NCI-H187 (cell line): ENCODE results near the gene PPP2R5A.

Experiments
- DNase-seq, 2 experiments: peaks; one replicate each; lab custom pipeline; 2025; lab: John Stamatoyannopoulos, UW

PPP2R5A gene

DNA sequence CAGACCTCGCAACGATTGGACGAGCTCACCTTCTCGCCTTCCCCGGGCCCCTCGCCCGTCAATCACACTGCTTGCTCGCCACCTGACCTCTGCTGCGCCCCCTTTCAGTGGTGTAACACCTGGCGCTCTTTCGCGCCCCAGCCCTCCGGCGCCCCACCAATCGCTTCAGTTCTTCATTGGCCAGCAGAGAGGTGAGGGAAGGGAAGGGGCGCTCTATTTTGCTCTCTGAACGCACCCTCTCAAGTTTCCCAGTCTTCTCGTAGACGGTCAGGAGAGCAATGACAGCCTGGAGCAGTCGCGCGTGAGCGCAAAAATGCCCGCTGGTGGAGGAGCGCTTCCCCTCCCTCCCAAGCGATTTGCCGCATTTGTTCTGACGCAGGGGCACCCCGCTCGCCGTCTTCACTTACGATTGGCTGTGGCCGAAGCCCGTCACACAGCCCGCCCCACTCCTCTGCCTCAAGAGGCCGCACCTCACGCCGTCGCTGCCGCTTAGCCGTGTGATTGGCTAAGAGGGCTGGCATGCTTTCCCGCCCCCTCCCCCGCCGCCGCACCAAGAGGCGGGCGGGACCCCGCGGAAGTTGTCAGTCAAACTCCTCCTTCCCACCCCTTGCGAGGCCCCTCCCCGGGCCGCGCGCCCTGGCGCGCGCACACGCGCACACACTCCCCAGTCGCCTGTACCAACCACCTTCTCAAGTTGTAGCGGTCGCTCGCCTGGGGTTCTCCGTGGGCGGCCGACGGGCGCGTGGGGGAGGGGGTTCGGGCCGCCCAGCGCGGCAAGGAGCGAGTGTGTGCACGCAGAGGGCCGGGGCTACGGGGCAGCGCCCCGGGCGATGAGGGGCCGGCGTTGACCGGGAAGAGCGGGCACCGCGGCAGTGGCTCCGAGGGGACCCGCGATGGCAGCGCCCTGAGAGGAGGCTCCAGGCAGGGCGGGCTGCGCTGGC is at the start of gene PPP2R5A:
Gene PPP2R5A, plus strand, starts transcription at position 667 of the 941 bp plus-strand sequence. CDS start 701 bp downstream, outside the sequence.
- peak; percentile 89 to 90 for DNase-seq

GRCh38 chr1:212235857-212236256 is 49.4 kb upstream of the PPP2R5A start:
- DNase-seq, result no peak

DNA sequence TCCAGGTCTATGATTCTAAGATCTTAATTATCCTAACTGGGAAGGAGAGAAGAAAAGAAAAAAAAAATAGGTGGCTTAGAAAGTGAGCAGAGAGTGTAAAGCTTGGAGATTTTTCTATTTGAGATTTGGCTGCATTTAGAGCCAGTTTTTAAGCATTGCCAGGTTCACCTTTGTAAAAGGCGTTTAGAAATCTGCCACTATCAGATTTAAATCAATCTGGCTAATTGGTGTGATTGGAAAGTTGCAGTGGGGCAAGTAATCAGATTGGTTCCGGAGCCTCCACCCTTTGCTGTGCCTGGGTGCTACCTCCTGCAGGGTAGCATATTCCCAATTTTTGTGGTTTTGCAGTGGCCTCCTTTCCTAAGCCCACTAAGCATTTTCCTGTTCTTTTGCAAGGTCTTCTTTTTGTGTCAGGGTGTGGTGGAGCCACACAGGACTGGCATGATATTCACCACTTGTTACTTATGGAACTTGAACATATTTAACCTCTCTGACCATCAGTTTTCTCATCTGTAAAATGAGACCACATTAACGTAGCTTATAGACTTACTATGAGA is 48.5 kb upstream of the PPP2R5A start:
- no peak for DNase-seq

GRCh38 chr1:212237651-212238050 is 47.6 kb upstream of the PPP2R5A start:
- DNase-seq, result no peak

- no peak for DNase-seq
Observed at GRCh38 chr1:212238552-212238951, 46.7 kb upstream of the PPP2R5A start.

DNA sequence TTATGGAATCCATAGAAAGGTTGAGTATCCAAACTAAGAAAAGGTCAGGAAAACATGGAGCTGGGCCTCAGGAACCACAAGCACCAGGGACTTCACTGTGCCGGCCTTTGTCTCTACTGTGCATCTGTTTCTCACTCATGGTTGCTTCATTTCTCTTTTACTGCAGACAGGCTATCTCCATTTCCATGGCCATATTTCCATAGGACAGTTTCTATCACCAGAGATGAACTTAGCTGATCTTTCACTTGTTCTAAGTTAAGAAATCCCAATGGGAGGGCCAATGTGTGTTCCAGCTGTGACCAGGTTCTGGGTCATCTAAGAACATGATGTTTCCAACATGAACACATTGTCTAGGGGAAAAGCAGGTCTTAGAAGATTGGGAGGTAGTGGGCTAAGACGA is 43.7 kb upstream of the PPP2R5A start:
- DNase-seq, result no peak

DNA sequence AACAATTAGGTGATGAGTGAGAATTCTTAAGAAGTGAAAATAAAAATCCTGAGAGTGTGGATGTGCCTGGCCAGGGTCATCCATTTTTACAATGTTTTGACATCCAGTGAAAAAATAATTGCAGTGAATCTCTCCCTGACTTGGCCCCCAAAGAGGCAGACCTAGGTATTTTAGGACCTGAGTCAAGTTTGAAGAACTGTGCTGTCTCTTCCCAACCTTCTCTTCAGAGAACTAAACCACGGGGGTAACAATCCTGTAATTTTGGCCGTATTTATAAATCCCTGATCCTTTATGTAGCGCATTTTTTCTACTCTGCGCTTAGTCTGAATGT is 43.3 kb upstream of the PPP2R5A start:
- no peak for DNase-seq

- no peak for DNase-seq
Observed at GRCh38 chr1:212242288-212242984, 42.8 kb upstream of the PPP2R5A start.

DNA sequence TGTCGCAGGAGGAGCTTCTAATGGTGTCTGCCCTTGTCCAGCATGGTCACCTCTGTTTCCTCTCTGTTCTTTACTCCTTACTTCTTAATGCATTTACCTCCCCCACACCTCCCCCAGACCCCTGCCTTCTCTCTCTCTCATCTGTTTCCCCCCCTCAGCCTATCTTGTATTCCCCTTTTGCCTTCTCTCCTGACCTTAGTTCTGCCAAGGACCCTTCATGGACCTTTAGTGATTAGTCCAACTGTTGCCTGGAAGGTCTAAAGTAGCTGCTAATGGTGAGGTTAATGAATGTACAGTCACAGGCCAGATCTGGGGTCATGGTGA is 42.3 kb upstream of the PPP2R5A start:
- DNase-seq, result no peak

DNA sequence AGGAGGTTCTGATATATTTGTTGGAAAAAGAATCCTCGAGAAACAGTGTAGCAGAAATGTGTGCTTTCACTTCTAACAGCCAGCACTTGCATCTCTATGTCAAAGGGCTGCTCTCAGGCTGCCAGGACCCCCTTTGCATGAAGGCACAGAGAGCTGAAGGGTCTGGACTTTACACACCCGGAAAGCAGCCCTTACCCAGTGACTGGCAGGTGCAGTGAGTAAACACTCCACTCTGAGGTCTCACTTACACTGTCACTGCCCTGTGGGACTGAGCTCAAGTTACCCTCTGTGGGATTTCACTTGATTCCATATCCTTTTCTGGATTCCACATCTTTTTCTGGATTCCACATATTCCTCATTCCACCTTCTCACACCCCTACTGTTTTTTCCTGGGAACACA is 40.8 kb upstream of the PPP2R5A start:
- DNase-seq, result no peak

DNA sequence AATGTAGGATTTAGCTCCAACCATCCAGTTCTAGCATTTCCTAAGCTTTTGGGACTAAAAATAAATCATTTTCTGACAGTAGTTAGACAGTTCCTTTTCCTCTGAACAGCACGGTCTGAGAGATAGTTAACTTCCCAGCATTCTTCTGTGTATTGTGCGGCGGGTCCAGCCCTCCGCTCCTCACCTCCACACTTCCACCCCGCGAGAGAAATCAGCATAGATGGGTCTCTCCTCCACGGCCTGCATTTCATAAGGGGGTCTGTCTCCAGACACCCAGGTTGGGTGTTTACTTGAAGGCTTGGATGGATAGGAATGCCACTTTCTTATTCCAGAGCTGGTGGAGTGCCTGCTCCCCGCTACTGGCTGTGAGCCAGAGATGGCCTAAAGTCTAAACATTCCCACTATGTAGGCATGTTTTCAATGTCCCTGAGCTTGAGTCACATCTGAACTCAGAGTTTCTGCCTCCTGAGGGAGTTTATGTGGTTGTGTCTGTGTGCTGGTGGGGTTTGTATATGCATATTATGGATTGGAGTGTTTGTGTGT is 38.0 kb upstream of the PPP2R5A start:
- no peak for DNase-seq

DNA sequence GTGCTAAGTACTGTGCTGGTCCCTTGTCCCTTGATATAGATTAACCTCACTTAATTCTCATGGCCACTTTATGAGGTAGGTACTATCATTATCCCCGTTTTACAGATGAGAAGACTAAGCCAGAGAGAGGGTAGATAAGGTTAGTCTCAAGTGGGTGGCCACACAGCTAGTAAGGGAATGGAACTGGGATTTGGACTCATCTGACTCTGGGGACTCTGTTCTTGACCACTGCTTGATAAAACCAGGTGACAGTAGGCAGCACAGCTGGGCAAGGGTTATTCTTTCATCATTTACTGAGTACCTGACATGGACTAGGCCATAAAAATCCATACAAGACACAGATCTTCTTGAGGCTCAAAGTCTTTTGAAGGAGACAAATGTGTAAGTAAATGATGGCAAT is 37.2 kb upstream of the PPP2R5A start:
- DNase-seq, result no peak

GRCh38 chr1:212254853-212255363 is 30.3 kb upstream of the PPP2R5A start:
- DNase-seq, result no peak

DNA sequence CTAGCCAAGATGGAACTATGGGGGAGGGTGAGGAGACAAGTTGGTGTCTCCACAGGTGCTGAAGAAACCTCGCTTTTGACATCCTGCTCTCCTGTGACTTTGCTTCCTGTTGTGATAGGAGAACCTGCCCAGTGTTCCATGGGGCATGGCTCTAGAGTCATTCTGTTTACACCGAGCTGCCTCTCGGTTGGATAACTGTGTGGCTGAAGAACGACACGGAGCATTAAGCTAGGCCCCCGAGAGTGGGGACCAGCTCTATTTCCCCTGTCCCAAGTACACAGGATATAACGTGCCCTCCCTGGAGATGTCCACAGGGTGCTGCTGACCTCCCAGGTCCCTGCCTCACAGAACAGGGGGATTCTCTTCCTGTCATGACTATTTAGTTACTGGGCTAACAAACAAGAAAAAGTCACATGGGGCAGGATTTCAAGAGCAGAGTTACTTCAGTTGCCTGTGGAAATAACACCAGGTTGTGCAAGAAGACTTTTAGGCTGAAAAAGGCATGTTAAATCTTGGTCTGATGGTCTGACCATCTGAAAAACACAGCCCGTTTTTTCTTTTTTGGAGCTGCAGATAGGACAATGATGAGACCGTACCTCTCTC is 29.4 kb upstream of the PPP2R5A start:
- DNase-seq, result no peak

DNA sequence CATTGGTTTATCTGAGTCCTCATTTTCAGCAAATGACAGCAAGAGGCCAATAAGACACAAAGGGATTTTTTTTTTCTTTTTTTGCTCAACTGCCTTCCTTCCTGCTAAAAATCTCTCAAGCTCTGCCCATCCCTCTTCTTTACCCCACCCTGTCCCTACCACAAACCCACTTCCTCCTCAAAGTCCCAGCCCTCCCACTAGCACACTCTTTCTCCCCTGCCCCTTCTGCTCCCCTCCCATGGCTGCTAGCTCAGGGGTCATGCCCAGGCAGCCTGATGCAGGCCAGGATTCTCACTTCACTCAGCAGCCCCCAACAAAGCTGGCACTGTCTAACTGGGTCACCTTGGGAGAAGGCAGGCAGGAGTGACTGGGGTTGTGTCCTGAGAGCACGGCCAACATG is 28.8 kb upstream of the PPP2R5A start:
- no peak for DNase-seq

GRCh38 chr1:212257157-212257556 is 28.1 kb upstream of the PPP2R5A start:
- no peak for DNase-seq

DNA sequence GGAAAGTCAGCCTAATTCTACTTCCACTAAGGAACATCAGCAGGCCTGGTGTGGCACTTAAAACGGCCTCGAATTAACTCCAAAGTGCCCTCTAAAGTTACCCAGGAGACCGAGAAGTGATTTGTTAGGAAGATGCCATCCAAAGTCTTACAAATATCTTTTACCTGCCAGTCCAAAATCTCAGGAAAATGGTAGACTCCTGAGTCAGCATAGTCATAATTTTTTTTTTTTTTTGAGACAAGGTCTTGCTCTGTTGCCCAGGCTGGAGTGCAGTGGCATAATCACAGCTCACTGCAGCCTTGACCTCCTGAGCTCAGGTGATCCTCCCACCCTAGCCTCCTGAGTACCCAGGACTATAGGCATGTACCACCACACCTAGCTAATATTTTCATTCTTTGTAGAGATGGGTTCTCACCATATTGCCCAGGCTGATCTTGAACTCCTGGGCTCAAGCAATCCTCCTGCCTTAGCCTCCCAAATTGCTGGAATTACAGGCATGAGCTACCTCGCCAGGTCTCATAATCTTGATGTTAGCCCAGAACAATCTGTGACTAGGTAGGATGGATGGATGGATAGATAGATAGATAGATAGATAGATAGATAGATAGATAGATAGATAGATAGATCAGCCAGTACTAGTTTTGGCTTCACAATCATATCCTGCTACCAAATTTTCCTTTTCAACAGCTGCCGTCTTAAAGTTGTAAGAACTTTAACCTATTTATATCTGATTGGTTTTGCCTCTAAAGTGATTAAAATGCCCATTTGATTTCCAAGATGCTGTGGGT is 25.3 kb upstream of the PPP2R5A start:
- DNase-seq, result no peak

DNA sequence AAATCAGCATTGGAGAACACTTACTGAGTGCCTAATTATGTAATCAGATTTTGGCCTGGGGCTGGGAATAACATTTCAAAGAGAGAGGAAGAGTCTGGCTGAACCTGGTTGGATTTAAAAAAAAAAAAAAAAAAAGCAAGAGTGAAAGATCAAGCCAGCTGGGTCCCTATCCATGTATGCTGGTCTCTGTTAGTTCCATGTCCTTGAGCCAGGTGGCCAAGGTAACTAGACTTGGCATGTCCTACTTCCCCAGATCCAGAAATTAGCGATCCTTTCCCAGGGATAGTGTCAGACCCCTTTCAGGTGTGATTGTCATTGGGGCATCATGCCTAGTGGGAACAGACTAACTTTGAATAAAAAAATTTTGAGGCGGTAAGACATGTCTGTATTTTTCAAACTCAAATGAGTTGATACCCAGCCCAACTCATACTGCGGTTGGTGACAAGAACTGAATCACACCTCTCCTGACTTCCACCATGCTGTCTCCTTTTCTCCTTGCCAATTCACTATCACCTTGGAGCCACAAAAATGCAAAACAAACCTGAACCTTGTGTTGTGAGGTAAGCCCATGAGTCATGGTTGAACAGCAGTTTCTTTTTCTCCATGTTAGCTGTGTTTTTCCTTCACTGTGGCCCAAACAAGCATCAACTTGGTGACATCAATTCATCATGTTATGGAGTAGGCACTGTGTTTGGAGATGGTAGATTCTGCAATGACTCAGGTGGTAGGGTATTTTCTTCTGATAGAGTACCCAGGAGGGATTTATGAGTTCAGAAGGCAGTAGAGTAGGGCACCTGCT is 24.5 kb upstream of the PPP2R5A start:
- no peak for DNase-seq

- DNase-seq, result no peak
Observed at GRCh38 chr1:212261361-212261929, 23.8 kb upstream of the PPP2R5A start.

GRCh38 chr1:212267017-212267416 is 18.2 kb upstream of the PPP2R5A start:
- no peak for DNase-seq
